Measurements from ENCODE around the gene FN1. TPM values are rescaled to one million over a fixed set of nuclear protein-coding genes. Genes with fewer than 3 reads are reported as not detected.

Gene FN1
- total RNA-seq, 3 donors from 2014 or later, result 74.9 to 295 (median 102) TPM

DNA sequence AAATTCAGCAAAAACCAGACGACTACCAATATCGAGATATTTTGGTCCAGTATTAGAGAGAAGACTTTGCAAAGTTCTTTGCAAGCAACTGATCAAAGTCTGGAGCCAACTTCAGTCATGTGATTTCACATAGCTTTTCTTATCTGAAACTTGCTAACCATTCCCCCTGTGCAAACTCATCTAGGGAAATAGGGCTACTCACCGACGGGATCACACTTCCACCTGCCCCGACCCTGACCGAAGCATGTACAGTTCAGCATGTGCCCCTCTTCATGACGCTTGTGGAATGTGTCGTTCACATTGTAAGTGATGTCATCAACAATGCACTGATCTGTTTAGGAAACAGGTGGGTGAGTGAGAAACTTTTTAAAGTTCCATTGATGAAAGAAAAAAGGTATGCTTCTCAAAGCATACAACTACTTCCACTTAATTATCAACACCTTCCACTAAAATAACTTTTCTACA lies 15.4 kb downstream of the FN1 start:
- H3K9me3 ChIP-seq, result no peaks in the 10 kb centered on the region
- no peak overlapping the region for H3K4me3 ChIP-seq
- H3K4me1 ChIP-seq, result no peaks in the 10 kb centered on the region
- H3K27ac ChIP-seq, result no peak overlapping the region
- no peak for DNase-seq (ENCODE audit: low spot score in 2 of 2)
- no peak for TF ChIP-seq POLR2A (IDR thresholded peaks at IDR 0.05)
- no peak for TF ChIP-seq POLR2AphosphoS5 (IDR thresholded peaks at IDR 0.05)
- TF ChIP-seq, protein P1, sequence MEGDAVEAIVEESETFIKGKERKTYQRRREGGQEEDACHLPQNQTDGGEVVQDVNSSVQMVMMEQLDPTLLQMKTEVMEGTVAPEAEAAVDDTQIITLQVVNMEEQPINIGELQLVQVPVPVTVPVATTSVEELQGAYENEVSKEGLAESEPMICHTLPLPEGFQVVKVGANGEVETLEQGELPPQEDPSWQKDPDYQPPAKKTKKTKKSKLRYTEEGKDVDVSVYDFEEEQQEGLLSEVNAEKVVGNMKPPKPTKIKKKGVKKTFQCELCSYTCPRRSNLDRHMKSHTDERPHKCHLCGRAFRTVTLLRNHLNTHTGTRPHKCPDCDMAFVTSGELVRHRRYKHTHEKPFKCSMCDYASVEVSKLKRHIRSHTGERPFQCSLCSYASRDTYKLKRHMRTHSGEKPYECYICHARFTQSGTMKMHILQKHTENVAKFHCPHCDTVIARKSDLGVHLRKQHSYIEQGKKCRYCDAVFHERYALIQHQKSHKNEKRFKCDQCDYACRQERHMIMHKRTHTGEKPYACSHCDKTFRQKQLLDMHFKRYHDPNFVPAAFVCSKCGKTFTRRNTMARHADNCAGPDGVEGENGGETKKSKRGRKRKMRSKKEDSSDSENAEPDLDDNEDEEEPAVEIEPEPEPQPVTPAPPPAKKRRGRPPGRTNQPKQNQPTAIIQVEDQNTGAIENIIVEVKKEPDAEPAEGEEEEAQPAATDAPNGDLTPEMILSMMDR (IDR thresholded peaks at IDR 0.05), result no peak
- no peaks in the 10 kb centered on the region for H3K27me3 ChIP-seq
- intact Hi-C loops (cut with DNase I; ENCODE audit: low total_unique reads), result no loop called here
- H3K36me3 ChIP-seq, result no peaks in the 10 kb centered on the region

DNA sequence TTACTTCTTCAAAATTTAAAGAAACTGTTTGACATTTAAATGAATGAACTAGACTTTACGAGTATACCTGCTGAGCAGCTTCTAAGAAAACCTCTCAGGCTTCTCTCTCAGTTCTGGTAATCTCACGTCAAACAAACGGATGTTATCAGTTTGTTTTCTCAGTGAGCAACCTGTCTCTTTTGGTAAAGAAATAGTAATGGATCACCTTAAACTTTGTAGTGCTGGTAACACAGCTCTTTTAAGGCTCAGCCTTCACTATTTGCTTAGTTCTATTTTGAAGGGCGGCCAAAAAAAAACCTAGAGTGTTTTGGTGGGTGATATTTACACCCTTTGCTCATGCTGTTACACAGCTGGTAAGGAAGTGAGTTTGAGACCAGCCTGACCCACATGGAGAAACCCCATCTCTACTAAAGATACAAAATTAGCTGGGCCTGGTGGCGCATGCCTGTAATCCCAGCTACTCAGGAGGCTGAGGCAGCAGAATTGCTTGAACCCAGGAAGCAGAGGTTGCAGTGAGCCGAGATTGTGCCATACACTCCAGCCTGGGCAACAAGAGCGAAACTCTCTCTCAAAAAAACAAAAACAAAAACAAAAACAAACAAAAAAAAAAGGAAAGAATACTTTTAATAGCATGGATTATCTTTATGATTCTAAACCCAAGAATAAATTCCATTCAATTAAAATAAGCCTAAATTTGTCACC lies 15.9 kb downstream of the FN1 start:
- H3K9me3 ChIP-seq, result no peaks in the 10 kb centered on the region
- H3K36me3 ChIP-seq, result no peaks in the 10 kb centered on the region
- H3K4me1 ChIP-seq, result no peaks in the 10 kb centered on the region
- H3K27me3 ChIP-seq, result no peaks in the 10 kb centered on the region
- no peak overlapping the region for H3K27ac ChIP-seq
- TF ChIP-seq POLR2AphosphoS5 (IDR thresholded peaks at IDR 0.05), result no peak
- no peak for TF ChIP-seq POLR2A (IDR thresholded peaks at IDR 0.05)
- TF ChIP-seq, protein P1 (IDR thresholded peaks at IDR 0.05), result no peak
- H3K4me3 ChIP-seq, result no peak overlapping the region
- no peak for DNase-seq (ENCODE audit: low spot score in 2 of 2)
- intact Hi-C loops (cut with DNase I; ENCODE audit: low total_unique reads), result no loop called here

DNA sequence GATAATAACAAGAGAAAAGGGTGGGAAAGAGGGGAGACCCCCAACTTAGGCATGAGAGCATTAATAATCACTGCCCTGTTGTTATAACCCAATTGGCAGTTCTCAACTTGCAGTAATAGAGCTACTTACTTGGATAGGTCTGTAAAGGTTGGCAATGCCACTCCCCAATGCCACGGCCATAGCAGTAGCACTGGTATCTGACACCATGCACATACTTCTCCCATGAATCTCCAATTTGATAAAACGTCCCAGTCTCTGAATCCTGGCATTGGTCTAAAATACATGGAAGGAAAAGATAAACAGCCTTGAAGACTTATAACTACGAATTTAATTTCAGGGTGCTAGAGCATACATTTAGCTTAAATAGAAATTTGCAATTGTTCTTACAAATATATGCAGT lies 16.8 kb downstream of the FN1 start:
- no peak for DNase-seq (ENCODE audit: low spot score in 2 of 2)
- Histone ChIP-seq H3K4me1 (no peaks in the 10 kb centered on the region), H3K9me3 (no peaks in the 10 kb centered on the region), H3K27ac (no peak overlapping the region), H3K4me3 (no peak overlapping the region), H3K36me3 (no peaks in the 10 kb centered on the region), H3K27me3 (no peaks in the 10 kb centered on the region)
- TF ChIP-seq POLR2A (IDR thresholded peaks at IDR 0.05) (no peak), POLR2AphosphoS5 (IDR thresholded peaks at IDR 0.05) (no peak)
- TF ChIP-seq, protein P1 (IDR thresholded peaks at IDR 0.05), result no peak
- intact Hi-C loops (cut with DNase I; ENCODE audit: low total_unique reads), result no loop called here

DNA sequence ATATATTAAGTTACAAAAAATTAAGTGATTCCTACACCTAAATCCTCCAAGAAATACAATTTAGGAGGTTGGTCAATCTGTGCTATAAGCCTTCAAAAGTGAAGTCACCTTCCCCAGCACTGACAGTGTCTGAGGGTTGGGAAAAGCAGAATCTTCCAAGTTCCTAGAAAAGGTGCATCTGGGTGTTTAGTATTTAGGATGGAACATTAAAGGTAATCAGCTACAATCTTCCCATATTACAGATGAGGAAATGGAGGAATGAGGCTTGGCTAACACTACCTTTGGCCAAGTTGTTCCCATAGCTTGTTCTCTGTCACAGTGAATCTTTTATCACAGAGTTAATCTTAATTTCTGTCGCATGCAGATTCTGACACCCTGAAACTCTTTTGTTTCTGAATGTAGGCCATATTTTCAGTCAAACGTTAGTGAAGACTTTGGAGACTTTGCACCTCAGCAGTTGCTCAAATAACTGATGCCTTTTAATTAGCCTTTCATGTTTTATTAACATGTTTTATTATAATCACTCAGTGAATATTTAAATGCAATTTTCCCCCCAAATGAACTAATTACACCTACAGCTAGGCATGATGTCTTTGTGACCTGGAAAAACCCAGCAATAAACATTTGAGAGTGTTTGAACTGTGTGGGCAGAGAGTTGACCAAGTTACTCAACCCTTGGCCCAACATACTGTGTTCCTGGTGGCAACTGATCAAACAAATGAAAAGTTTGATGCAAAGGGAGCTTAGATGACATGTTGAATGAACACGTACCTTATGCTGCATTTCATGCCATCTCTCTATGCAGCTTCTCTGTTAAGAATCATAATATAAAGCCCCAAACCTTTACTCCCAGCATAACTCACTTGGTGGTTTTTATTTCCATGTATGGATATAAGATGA lies 17.6 kb downstream of the FN1 start:
- Histone ChIP-seq H3K27ac (no peak overlapping the region), H3K4me1 (no peaks in the 10 kb centered on the region), H3K9me3 (no peaks in the 10 kb centered on the region), H3K36me3 (no peaks in the 10 kb centered on the region), H3K4me3 (no peak overlapping the region), H3K27me3 (no peaks in the 10 kb centered on the region)
- TF ChIP-seq POLR2A (IDR thresholded peaks at IDR 0.05) (no peak), POLR2AphosphoS5 (IDR thresholded peaks at IDR 0.05) (no peak)
- TF ChIP-seq, protein P1 (IDR thresholded peaks at IDR 0.05), result no peak
- DNase-seq (ENCODE audit: low spot score in 2 of 2), result no peak
- intact Hi-C loops (cut with DNase I; ENCODE audit: low total_unique reads), result no loop called here

Measured in breast epithelium (tissue), 4 donors.